ENCODE measurements around the gene BSG.

GRCh38 chr19:524062-524674 is 48.2 kb upstream of the BSG start:
- TF ChIP-seq EP300 (IDR thresholded peaks at IDR 0.05) (no peak), CTCF (IDR thresholded peaks at IDR 0.05) (no peak), POLR2A (IDR thresholded peaks at IDR 0.05) (no peak)
